Measurements from ENCODE around the gene SLC25A5.

GRCh38 chrX:119442286-119442685 lies 26.0 kb upstream of the SLC25A5 start:
- TF ChIP-seq CTCF (IDR thresholded peaks at IDR 0.05 in 8 of 11, conservative IDR thresholded peaks at IDR 0.05 in 3 of 11) (no peak), POLR2A (IDR thresholded peaks at IDR 0.05) (no peak)
